OCI-LY1 (cell line): ENCODE data around the gene GPR135.

Experiments
- H2AFZ ChIP-seq: fragments of 200-600 bp; sonication (generic), shearing (Covaris generic); 2 replicates; pipeline ENCODE4 v1.6.0; 2014; ENCODE audit warnings: antibody characterized with exemption, mild to moderate bottlenecking, low read length
- H3F3A ChIP-seq: fragments of 200-600 bp; sonication (generic), shearing (Covaris generic); 2 replicates; pipeline ENCODE4 v1.6.0; 2014; ENCODE audit warnings: mild to moderate bottlenecking, antibody characterized with exemption, low read length, moderate library complexity; ENCODE audit not compliant: insufficient read depth
- H3K27ac ChIP-seq: fragments of 200-600 bp; sonication (generic); 2 replicates; pipeline ENCODE4 v1.5.1; 2014; ENCODE audit warnings: low read length, mixed run types, mild to moderate bottlenecking, low read depth; ENCODE audit not compliant: poor library complexity, severe bottlenecking
- H3K27me3 ChIP-seq: fragments of 200-600 bp; sonication (generic); 2 replicates; pipeline ENCODE4 v1.6.0; 2014; ENCODE audit warnings: antibody characterized with exemption, mild to moderate bottlenecking, low read length, moderate library complexity; ENCODE audit not compliant: insufficient read depth
- H3K36me3 ChIP-seq: fragments of 200-600 bp; sonication (generic); 2 replicates; pipeline ENCODE4 v1.6.1; 2014; ENCODE audit warnings: mild to moderate bottlenecking, antibody characterized with exemption, low read length, moderate library complexity, mixed read lengths; ENCODE audit not compliant: insufficient read depth
- H3K4me1 ChIP-seq: fragments of 200-600 bp; sonication (generic); 2 replicates; pipeline ENCODE4 v1.5.1; 2014; ENCODE audit warnings: mild to moderate bottlenecking, low read length, moderate library complexity; ENCODE audit not compliant: insufficient read depth, severe bottlenecking
- H3K4me2 ChIP-seq: fragments of 200-600 bp; sonication (generic), shearing (Covaris generic); 2 replicates; pipeline ENCODE4 v1.6.1; 2014; ENCODE audit warnings: low read length
- H3K4me3 ChIP-seq: fragments of 200-600 bp; sonication (generic); 2 replicates; pipeline ENCODE4 v1.5.1; 2014; ENCODE audit warnings: low read length, low read depth, mild to moderate bottlenecking, mixed read lengths; ENCODE audit not compliant: poor library complexity, severe bottlenecking
- H3K79me2 ChIP-seq: fragments of 200-600 bp; shearing (Covaris generic); 2 replicates; pipeline ENCODE4 v1.6.1; 2016; ENCODE audit warnings: mixed run types, low read length, mixed read lengths; ENCODE audit not compliant: insufficient read depth
- H3K9ac ChIP-seq: fragments of 200-600 bp; sonication (generic), shearing (Covaris generic); 2 replicates; pipeline ENCODE4 v1.6.1; 2014; ENCODE audit warnings: mild to moderate bottlenecking, low read length, mixed read lengths
- H3K9me2 ChIP-seq: fragments of 200-600 bp; sonication (generic), shearing (Covaris generic); 2 replicates; pipeline ENCODE4 v1.6.1; 2014; ENCODE audit warnings: low read depth, mild to moderate bottlenecking, low read length, mixed read lengths
- H3K9me3 ChIP-seq: fragments of 200-600 bp; shearing (Covaris generic); 2 replicates; pipeline ENCODE4 v1.6.1; 2014; ENCODE audit warnings: low read length, mixed read lengths
- H4K20me1 ChIP-seq: fragments of 200-600 bp; sonication (generic), shearing (Covaris generic); 2 replicates; pipeline ENCODE4 v1.6.0; 2016; ENCODE audit warnings: mild to moderate bottlenecking, low read length; ENCODE audit not compliant: insufficient read depth
- CTCF ChIP-seq: fragments of 200-600 bp; sonication (generic), shearing (Covaris generic); IDR thresholded peaks from 2 replicates; pipeline ENCODE4 v1.5.1; 2017; ENCODE audit warnings: mild to moderate bottlenecking, antibody characterized with exemption, low read length, moderate library complexity, mixed read lengths
- EZH2 ChIP-seq: fragments of 200-600 bp; sonication (generic), shearing (Covaris generic); IDR thresholded peaks from 2 replicates; pipeline ENCODE4 v1.8.0; 2017; ENCODE audit warnings: borderline replicate concordance, mixed run types, mild to moderate bottlenecking, antibody characterized with exemption, low read length, moderate library complexity, mixed read lengths

GPR135 gene

DNA sequence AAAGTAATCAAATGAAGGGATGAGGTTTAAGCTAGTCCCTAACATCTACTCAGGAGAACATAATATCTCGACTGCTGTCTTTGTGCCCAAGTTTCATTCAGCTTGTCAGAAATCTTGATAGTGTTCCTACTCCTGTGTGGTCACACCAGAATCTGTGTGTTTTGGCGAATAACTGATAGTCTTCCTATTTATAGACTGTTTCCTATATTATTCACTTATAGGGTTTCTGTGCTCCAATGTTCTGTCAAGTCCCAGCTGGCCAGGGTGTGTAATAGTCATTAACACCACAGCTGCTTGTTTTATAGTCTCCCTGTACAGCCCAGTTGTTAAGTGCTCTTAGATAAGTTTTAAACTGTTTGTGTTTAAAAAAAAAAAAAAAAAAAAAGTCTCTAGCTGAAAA, 45.9 kb downstream of the GPR135 start:
- no peaks in the 10 kb centered on the region for H3K9me3 ChIP-seq
- H4K20me1 ChIP-seq = no peaks in the 10 kb centered on the region
- H3K4me1 ChIP-seq = peaks cover 17% of the 10 kb centered on the region
- H3K4me3 ChIP-seq = no peak overlapping the region
- no peak overlapping the region for H2AFZ ChIP-seq
- no peak overlapping the region for H3K4me2 ChIP-seq
- no peaks in the 10 kb centered on the region for H3K9me2 ChIP-seq
- H3K9ac ChIP-seq = no peak overlapping the region
- H3K27ac ChIP-seq = no peak overlapping the region
- H3K79me2 ChIP-seq = no peaks in the 10 kb centered on the region
- no peak for TF ChIP-seq EZH2
- no peaks in the 10 kb centered on the region for H3F3A ChIP-seq
- H3K36me3 ChIP-seq = no peaks in the 10 kb centered on the region
- no peaks in the 10 kb centered on the region for H3K27me3 ChIP-seq

GRCh38 chr14:59417311-59417710, 47.9 kb downstream of the GPR135 start:
- TF ChIP-seq CTCF = no peak
- no peak for TF ChIP-seq EZH2
- H3K36me3 ChIP-seq = no peaks in the 10 kb centered on the region
- H3K9me2 ChIP-seq = no peaks in the 10 kb centered on the region

GRCh38 chr14:59415836-59416602, 49.2 kb downstream of the GPR135 start:
- no peak overlapping the region for H3K4me2 ChIP-seq
- no peaks in the 10 kb centered on the region for H3K9me3 ChIP-seq
- no peaks in the 10 kb centered on the region for H3K9me2 ChIP-seq
- H4K20me1 ChIP-seq = no peaks in the 10 kb centered on the region
- no peaks in the 10 kb centered on the region for H3F3A ChIP-seq
- no peak overlapping the region for H3K4me3 ChIP-seq
- TF ChIP-seq EZH2 = no peak
- no peaks in the 10 kb centered on the region for H3K79me2 ChIP-seq
- no peak overlapping the region for H2AFZ ChIP-seq
- no peaks in the 10 kb centered on the region for H3K27me3 ChIP-seq
- H3K36me3 ChIP-seq = no peaks in the 10 kb centered on the region
- H3K27ac ChIP-seq = no peak overlapping the region
- no peaks in the 10 kb centered on the region for H3K4me1 ChIP-seq
- H3K9ac ChIP-seq = no peak overlapping the region

More at GRCh38 chr14:59417311-59417710, 47.9 kb downstream of the GPR135 start:
- Histone ChIP-seq H3F3A (no peaks in the 10 kb centered on the region), H3K4me2 (no peak overlapping the region), H3K4me1 (peaks cover 10% of the 10 kb centered on the region), H3K27ac (no peak overlapping the region), H2AFZ (no peak overlapping the region), H3K9ac (no peak overlapping the region), H3K79me2 (no peaks in the 10 kb centered on the region), H4K20me1 (no peaks in the 10 kb centered on the region), H3K27me3 (no peaks in the 10 kb centered on the region), H3K9me3 (no peaks in the 10 kb centered on the region), H3K4me3 (no peak overlapping the region)
